DOHH2 (cell line): ENCODE data around the gene FAM120C.
A peak's percentile ranks its signal among the peaks of the same experiment; 100 is the strongest.

Source experiments
- H3F3A ChIP-seq: fragments of 200-600 bp; sonication (generic), shearing (Covaris generic); 2 replicates; pipeline ENCODE4 v1.6.0; 2016; ENCODE audit warnings: antibody characterized with exemption, mild to moderate bottlenecking; ENCODE audit not compliant: control insufficient read depth, insufficient read depth
- H3K27ac ChIP-seq: fragments of 200-600 bp; sonication (generic); 2 replicates; pipeline ENCODE4 v1.5.1; 2014; ENCODE audit warnings: low read depth, mild to moderate bottlenecking, low read length, moderate library complexity
- H3K27me3 ChIP-seq: fragments of 200-600 bp; sonication (generic); 2 replicates; pipeline ENCODE4 v1.6.1; 2014; ENCODE audit warnings: mild to moderate bottlenecking, low read length, mixed read lengths; ENCODE audit not compliant: control insufficient read depth
- H3K36me3 ChIP-seq: fragments of 200-600 bp; sonication (generic); 2 replicates; pipeline ENCODE4 v1.6.1; 2014; ENCODE audit warnings: mild to moderate bottlenecking, low read length, moderate library complexity, mixed read lengths; ENCODE audit not compliant: control insufficient read depth
- H3K4me1 ChIP-seq: fragments of 200-600 bp; sonication (generic); 2 replicates; pipeline ENCODE4 v1.6.1; 2014; ENCODE audit warnings: mild to moderate bottlenecking, low read length, mixed read lengths; ENCODE audit not compliant: control insufficient read depth
- H3K4me2 ChIP-seq: fragments of 200-600 bp; sonication (generic); 2 replicates; pipeline ENCODE4 v1.6.0; 2014; ENCODE audit warnings: mild to moderate bottlenecking, low read length, moderate library complexity
- H3K4me3 ChIP-seq: fragments of 200-600 bp; sonication (generic); 2 replicates; pipeline ENCODE4 v1.5.1; 2014; ENCODE audit warnings: mild to moderate bottlenecking, low read length, mixed read lengths
- H3K79me2 ChIP-seq: fragments of 200-600 bp; sonication (generic); 2 replicates; pipeline ENCODE4 v1.6.1; 2014; ENCODE audit warnings: mild to moderate bottlenecking, low read length, mixed read lengths; ENCODE audit not compliant: control insufficient read depth
- H3K9me2 ChIP-seq: fragments of 200-600 bp; sonication (generic); replicated peaks from 2 replicates; pipeline ENCODE4 v1.6.1; 2014; ENCODE audit warnings: mild to moderate bottlenecking, low read length, mixed read lengths; ENCODE audit not compliant: control insufficient read depth
- H3K9me3 ChIP-seq: fragments of 200-600 bp; sonication (generic); 2 replicates; pipeline ENCODE4 v1.6.1; 2014; ENCODE audit warnings: antibody characterized with exemption, low read length, mixed read lengths; ENCODE audit not compliant: control insufficient read depth, insufficient read depth
- H4K20me1 ChIP-seq: fragments of 200-600 bp; sonication (generic); 2 replicates; pipeline ENCODE4 v1.6.0; 2014; ENCODE audit warnings: low read depth, mild to moderate bottlenecking, antibody characterized with exemption, low read length, moderate library complexity; ENCODE audit not compliant: control insufficient read depth, insufficient read depth
- EZH2phosphoT487 ChIP-seq: fragments of 200-600 bp; sonication (generic); IDR thresholded peaks from 2 replicates; pipeline ENCODE4 v1.6.1; 2017; ENCODE audit warnings: borderline replicate concordance, mild to moderate bottlenecking, antibody characterized with exemption, low read length, moderate library complexity, mixed read lengths
- TF ChIP-seq, protein P1 (sequence below): fragments of 200-600 bp; sonication (generic); IDR thresholded peaks from one replicate; pipeline ENCODE4 v1.5.1; 2014; ENCODE audit warnings: antibody characterized with exemption, mild to moderate bottlenecking, low read depth, low read length; ENCODE audit not compliant: poor library complexity, severe bottlenecking

The FAM120C gene

DNA sequence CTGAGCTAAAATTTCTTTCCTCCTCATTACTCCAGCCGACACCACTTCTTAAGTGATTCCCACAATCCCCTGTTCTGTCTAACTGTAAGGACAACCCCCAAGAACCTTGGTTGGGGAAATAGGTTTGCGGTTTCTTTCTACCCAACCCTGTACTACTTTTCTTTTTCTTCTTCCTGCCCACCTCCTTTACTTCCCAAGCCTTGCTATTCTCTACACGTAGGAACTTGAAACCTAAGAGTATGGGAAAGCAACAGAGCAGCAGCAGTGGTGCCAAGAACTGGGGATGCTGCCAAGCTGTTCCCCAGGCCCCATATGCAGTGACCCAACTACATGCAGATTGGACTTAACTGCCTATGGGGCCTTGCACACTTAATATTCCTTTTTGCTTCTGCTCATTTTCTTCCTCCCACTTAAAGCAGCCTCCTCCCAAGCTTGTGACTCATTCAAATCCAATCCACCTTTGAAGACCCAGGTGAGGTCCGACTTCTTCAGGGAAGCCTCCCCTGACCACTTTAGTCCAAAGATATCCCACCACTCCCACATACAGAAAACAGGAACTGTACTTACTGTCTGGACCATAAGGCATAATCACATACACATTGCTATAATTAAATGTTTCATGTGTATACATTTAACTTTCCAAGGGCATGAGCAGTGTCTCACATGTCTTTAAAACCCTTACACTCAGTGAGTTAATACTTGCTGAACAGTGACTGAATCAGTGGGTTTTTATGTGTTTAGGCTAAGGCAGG lies 1.7 kb downstream of the FAM120C start:
- peak overlapping the region; percentile 86 for H3K4me3 ChIP-seq
- H3K27ac ChIP-seq = no peak overlapping the region
- H3K79me2 ChIP-seq = peaks cover 71% of the 10 kb centered on the region
- H3K27me3 ChIP-seq = no peaks in the 10 kb centered on the region
- peaks cover 23% of the 10 kb centered on the region; the same call in 1 of the 2 replicates for H4K20me1 ChIP-seq
- H3K9me3 ChIP-seq = no peaks in the 10 kb centered on the region
- peaks cover 61% of the 10 kb centered on the region for H3K36me3 ChIP-seq
- peak overlapping the region; percentile 91 for H3K4me2 ChIP-seq
- TF ChIP-seq, protein P1, sequence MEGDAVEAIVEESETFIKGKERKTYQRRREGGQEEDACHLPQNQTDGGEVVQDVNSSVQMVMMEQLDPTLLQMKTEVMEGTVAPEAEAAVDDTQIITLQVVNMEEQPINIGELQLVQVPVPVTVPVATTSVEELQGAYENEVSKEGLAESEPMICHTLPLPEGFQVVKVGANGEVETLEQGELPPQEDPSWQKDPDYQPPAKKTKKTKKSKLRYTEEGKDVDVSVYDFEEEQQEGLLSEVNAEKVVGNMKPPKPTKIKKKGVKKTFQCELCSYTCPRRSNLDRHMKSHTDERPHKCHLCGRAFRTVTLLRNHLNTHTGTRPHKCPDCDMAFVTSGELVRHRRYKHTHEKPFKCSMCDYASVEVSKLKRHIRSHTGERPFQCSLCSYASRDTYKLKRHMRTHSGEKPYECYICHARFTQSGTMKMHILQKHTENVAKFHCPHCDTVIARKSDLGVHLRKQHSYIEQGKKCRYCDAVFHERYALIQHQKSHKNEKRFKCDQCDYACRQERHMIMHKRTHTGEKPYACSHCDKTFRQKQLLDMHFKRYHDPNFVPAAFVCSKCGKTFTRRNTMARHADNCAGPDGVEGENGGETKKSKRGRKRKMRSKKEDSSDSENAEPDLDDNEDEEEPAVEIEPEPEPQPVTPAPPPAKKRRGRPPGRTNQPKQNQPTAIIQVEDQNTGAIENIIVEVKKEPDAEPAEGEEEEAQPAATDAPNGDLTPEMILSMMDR = no peak
- TF ChIP-seq EZH2phosphoT487 = no peak
- H3K4me1 ChIP-seq = peaks cover 34% of the 10 kb centered on the region
- no peaks in the 10 kb centered on the region for H3K9me2 ChIP-seq
- no peaks in the 10 kb centered on the region for H3F3A ChIP-seq

DNA sequence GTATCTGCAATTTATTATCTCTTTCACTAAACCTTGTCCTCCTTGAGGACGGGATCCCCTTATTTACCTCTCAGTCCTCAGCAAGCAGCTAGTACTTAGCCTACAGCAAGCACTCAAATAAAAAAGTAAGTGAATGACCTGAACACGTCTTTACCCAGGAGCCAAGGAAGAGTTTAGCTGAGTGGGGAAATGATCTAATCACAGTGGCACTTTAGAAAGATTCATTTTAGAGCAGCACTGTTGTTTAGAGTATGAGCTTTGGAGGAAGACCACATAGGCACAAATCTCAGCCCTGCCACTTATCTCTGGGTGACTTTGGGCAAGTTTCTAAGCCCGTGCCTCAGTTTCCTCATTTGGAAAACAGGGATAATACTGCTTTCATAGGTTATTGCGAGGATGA lies 2.7 kb downstream of the FAM120C start:
- Histone ChIP-seq H3K9me2 (no peaks in the 10 kb centered on the region), H3K4me3 (peak overlapping the region; percentile 86), H3K27me3 (no peaks in the 10 kb centered on the region), H3K79me2 (peaks cover 81% of the 10 kb centered on the region), H4K20me1 (peaks cover 23% of the 10 kb centered on the region; the same call in 1 of the 2 replicates), H3K27ac (no peak overlapping the region), H3K4me2 (peak overlapping the region; percentile 91), H3K9me3 (no peaks in the 10 kb centered on the region), H3K36me3 (peaks cover 64% of the 10 kb centered on the region), H3F3A (no peaks in the 10 kb centered on the region), H3K4me1 (peaks cover 34% of the 10 kb centered on the region)
- TF ChIP-seq, protein P1 = no peak
- TF ChIP-seq EZH2phosphoT487 = no peak

- H3K4me3 ChIP-seq = no peak overlapping the region
- no peaks in the 10 kb centered on the region for H3K27me3 ChIP-seq
- no peaks in the 10 kb centered on the region for H3F3A ChIP-seq
- TF ChIP-seq, protein P1 = no peak
- TF ChIP-seq EZH2phosphoT487 = no peak
- peak overlapping the region; percentile 11; the same call in 1 of the 2 replicates for H3K4me2 ChIP-seq
- H4K20me1 ChIP-seq = peaks cover 23% of the 10 kb centered on the region; the same call in 1 of the 2 replicates
- H3K4me1 ChIP-seq = peaks cover 31% of the 10 kb centered on the region
- H3K9me2 ChIP-seq = no peaks in the 10 kb centered on the region
- H3K9me3 ChIP-seq = no peaks in the 10 kb centered on the region
- no peak overlapping the region for H3K27ac ChIP-seq
- peaks cover 94% of the 10 kb centered on the region for H3K79me2 ChIP-seq
- H3K36me3 ChIP-seq = peaks cover 80% of the 10 kb centered on the region
These were observed 4.7 kb downstream of the FAM120C start for GRCh38 chrX:54178100-54178940.
